GM10266 (cell line): ENCODE measurements around the gene GNAI3.

ENCODE experiments used
- DNase-seq: peaks from one replicate; pipeline ENCODE4 v3.0.0; 2012; ENCODE audit errors: extremely low spot score
- CTCF ChIP-seq: IDR thresholded peaks from 2 replicates; pipeline ENCODE4 v1.5.1; 2012; ENCODE audit warnings: mild to moderate bottlenecking, low read depth; ENCODE audit not compliant: control insufficient read depth, insufficient read depth; ENCODE audit errors: missing control alignments

The GNAI3 gene

GRCh38 chr1:109625601-109626560 lies 77.5 kb downstream of the GNAI3 start:
- no peak for TF ChIP-seq CTCF
- no peak for DNase-seq

GRCh38 chr1:109626682-109627408 lies 78.4 kb downstream of the GNAI3 start:
- DNase-seq = no peak
- TF ChIP-seq CTCF = no peak

- TF ChIP-seq CTCF = no peak
- DNase-seq = no peak
These were observed 79.4 kb downstream of the GNAI3 start for GRCh38 chr1:109627692-109628399.

GRCh38 chr1:109628540-109629321 lies 80.3 kb downstream of the GNAI3 start:
- DNase-seq = no peak
- TF ChIP-seq CTCF = no peak

GRCh38 chr1:109629372-109630030 lies 81.1 kb downstream of the GNAI3 start:
- no peak for DNase-seq
- no peak for TF ChIP-seq CTCF

GRCh38 chr1:109630081-109630897 lies 81.9 kb downstream of the GNAI3 start:
- peak; percentile 39 for TF ChIP-seq CTCF
- DNase-seq = no peak
